ENCODE results near the gene UGDH.
"Not testable (repeated sequence)": the region's sequence is repeated elsewhere in the genome, so short reads cannot be mapped to it uniquely, and the experiment has no call there.

The UGDH gene

GRCh38 chr4:39518484-39518883, 8.8 kb downstream of the UGDH start:
- no peak overlapping the region for H3K27ac ChIP-seq
- TF ChIP-seq ZFX (IDR thresholded peaks at IDR 0.05) = no peak
- no peak for TF ChIP-seq CTCF (conservative IDR thresholded peaks at IDR 0.05)

- TF ChIP-seq ZFX (IDR thresholded peaks at IDR 0.05) = no peak
- TF ChIP-seq CTCF (conservative IDR thresholded peaks at IDR 0.05) = no peak
- H3K27ac ChIP-seq = peak overlapping the region; percentile 60; the same call in 1 of the 2 replicates
Measured at GRCh38 chr4:39516407-39516966, 10.8 kb downstream of the UGDH start.

DNA sequence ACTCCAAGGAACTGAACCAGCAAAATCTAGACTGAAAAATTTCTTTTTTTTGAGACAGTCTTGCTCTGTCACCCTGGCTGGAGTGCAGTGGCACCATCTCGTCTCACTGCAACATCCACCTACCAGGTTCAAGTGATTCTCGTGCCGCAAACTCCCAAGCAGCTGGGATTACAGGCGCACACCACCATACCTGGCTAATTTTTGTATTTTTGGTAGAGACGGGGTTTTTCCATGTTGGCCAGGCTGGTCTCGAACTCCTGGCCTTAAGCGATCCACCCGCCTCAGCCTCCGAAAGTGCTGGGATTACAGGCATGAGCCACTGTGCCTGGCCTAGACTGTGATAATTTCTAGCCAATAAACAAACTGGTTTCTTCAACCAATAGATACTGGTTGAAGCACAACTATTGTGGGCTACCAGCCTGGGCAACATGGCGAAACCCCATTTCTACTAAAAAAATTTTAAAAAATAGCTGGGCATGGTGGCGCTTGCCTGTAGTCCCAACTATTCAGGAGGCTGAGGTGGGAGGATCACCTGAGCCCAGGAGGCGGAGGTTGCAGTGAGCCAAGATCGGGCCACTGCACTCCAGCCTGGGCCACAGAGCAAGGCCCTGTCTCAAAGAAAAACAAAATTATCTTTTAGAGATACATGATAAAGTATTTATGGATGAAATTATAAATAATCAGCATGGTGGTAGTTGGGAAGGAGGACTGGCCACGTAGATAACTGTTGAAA, 11.4 kb downstream of the UGDH start:
- peak overlapping the region; percentile 60 for H3K27ac ChIP-seq

DNA sequence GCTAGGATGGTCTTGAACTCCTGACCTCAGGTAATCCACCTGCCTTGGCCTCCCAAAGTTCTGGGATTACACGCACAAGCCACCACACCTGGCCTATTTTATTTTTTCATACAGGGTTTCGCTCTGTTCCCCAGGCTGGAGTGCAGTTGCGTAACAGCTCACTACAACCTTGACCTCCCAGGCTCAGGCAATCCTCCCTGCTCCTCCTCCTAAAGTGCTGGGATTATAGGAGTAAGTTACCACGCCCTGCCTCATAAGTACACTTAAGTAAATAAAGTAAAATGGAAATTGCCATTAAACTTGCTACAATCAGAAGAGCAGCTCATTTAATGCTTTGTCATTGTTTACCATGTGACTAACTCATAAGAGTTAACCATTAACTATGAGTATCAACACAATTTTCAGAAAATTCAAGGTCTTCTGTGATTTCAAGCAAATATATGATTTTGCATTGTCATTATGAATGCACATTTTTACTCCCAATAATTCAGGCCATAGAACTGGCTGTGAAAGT, 12.3 kb downstream of the UGDH start:
- TF ChIP-seq CTCF (conservative IDR thresholded peaks at IDR 0.05) = no peak
- no peak for TF ChIP-seq ZFX (IDR thresholded peaks at IDR 0.05)
- H3K27ac ChIP-seq = peak overlapping the region; percentile 73

DNA sequence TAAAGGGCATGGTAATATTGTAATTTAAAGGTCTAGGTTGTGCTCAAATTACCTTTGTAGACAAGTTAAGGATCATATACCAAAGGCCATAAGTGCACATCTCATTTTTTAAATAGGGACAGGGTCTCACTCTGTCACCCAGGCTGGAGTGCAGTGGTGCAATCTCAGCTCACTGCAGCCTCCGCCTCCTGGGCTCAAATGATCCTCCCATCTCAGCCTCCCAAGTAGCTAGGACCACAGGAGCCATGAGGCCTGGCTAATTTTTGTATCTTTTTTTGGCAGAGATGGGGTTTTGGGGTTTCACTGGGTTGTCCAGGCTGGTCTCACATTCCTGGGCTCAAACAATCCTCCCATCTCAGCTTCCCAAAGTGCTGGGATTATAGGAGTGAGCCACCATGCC, 13.0 kb downstream of the UGDH start:
- peak overlapping the region; percentile 73 for H3K27ac ChIP-seq

DNA sequence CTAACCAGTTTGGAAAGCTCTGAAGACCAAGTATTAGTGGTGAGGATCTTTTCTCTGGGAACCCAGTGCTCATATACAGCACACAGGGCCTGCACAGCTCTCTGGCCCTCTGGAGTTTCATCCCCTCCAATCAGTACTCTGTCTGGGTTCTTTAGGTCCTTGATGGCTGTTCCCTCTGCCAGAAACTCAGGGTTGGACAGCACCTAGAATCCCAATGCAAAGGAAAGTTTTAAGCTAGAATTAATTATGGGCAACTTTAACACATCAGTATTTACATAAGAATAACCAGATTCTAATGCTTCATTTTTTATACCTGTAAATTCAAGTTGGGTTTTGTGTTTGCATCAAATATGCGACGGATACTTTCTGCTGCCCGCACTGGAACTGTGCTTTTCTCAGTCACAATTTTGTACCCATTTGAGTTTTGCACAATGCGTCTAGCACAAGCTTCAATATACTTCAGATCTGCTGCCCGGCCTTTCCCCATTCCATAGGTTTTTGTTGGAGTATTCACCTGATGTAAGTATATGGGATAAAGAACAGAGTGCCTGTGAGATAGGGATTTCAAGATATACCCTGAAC, 16.8 kb downstream of the UGDH start:
- no peak overlapping the region for H3K27ac ChIP-seq
- TF ChIP-seq ZFX (IDR thresholded peaks at IDR 0.05) (no peak), CTCF (conservative IDR thresholded peaks at IDR 0.05) (no peak)

- no peak for TF ChIP-seq CTCF (conservative IDR thresholded peaks at IDR 0.05)
- TF ChIP-seq ZFX (IDR thresholded peaks at IDR 0.05) = no peak
- H3K27ac ChIP-seq = no peak overlapping the region
Measured at GRCh38 chr4:39505581-39505980, 21.7 kb downstream of the UGDH start.

- no peak overlapping the region for H3K27ac ChIP-seq
- TF ChIP-seq CTCF (conservative IDR thresholded peaks at IDR 0.05) (no peak), ZFX (IDR thresholded peaks at IDR 0.05) (no peak)
Measured at GRCh38 chr4:39504538-39504937, 22.7 kb downstream of the UGDH start.

GRCh38 chr4:39502664-39503035, 24.6 kb downstream of the UGDH start:
- not testable (repeated sequence) for H3K27ac ChIP-seq
